ES-I3 (cell line): ENCODE data around the gene RBP4.
A peak's percentile ranks its signal among the peaks of the same experiment; 100 is the strongest.

ENCODE experiments used
- H3K36me3 ChIP-seq: 2 replicates; pipeline ENCODE4 v1.6.1; 2013; ENCODE audit warnings: mild to moderate bottlenecking, low read length, control low read depth, moderate library complexity; ENCODE audit not compliant: insufficient read depth
- H3K4me1 ChIP-seq: 2 replicates; pipeline ENCODE4 v1.6.1; 2013; ENCODE audit warnings: mild to moderate bottlenecking, control low read depth, low read length; ENCODE audit not compliant: insufficient read depth
- H3K9ac ChIP-seq: 2 replicates; pipeline ENCODE4 v1.6.1; 2013; ENCODE audit warnings: low read depth, mild to moderate bottlenecking, low read length, moderate library complexity
- H3K9me3 ChIP-seq: 2 replicates; pipeline ENCODE4 v1.6.1; 2013; ENCODE audit warnings: mild to moderate bottlenecking, low read length, moderate library complexity; ENCODE audit not compliant: control insufficient read depth, insufficient read depth

RBP4 gene

DNA sequence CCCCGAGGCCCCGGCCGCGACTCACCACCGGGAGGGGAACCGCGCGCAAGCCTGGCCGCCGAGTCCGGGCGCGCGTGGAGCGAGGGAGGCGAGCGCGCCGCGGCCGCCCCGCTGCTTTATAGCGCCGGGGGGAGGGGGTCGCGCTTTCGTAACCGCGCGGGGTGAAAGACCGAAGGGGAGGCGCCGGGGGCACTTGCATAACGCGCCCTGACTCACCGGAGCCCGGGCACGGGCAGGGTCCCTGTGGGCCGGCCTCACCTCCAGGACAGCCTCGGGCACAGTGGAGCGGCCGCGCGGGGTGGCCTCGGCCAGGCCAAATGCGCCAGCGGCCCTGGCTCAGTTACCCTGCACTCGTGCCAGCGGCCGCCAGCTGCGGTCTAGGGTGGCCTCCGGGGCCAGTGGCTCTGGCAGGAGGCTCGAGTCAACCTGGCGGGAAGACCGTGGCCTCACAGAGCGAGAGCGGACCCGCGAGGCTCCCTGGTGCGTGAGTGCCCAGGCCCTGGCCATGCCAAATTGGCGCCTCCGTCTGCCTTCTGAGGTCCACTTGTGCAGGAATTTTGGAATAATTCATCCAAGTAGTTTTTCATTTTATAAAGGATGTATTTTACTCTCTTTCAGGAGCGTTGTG, at the start of gene RBP4:
TSS of gene RBP4 (minus strand) at position 90 of the 628 bp plus-strand sequence. CDS start 207 bp downstream, outside the sequence.
- Histone ChIP-seq H3K9ac (peak within 1 kb of the TSS; percentile 51), H3K36me3 (no peaks in the 10 kb centered on the region), H3K9me3 (no peaks in the 10 kb centered on the region), H3K4me1 (no peaks in the 10 kb centered on the region)

DNA sequence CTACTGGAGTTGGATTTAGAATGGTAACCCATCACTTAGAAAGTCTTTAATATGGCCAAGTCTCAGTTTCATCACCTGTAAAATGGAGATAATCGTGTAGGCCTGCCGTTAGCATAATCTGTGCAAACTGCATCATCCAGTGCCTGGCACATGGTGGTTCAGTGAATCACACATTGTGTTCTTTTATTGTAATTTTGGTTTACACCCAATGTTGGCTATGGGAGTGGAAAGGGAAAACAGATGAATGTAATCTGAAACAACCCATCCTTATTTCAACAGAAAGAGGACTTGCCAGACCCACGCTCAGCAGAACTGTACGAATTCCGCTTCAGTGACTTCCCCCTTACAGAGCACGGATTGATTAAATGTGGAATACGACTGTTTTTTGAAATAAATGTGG, 38.8 kb upstream of the RBP4 start:
- H3K9ac ChIP-seq: no peak overlapping the region
- no peaks in the 10 kb centered on the region for H3K4me1 ChIP-seq
- H3K36me3 ChIP-seq: no peaks in the 10 kb centered on the region
- no peaks in the 10 kb centered on the region for H3K9me3 ChIP-seq

DNA sequence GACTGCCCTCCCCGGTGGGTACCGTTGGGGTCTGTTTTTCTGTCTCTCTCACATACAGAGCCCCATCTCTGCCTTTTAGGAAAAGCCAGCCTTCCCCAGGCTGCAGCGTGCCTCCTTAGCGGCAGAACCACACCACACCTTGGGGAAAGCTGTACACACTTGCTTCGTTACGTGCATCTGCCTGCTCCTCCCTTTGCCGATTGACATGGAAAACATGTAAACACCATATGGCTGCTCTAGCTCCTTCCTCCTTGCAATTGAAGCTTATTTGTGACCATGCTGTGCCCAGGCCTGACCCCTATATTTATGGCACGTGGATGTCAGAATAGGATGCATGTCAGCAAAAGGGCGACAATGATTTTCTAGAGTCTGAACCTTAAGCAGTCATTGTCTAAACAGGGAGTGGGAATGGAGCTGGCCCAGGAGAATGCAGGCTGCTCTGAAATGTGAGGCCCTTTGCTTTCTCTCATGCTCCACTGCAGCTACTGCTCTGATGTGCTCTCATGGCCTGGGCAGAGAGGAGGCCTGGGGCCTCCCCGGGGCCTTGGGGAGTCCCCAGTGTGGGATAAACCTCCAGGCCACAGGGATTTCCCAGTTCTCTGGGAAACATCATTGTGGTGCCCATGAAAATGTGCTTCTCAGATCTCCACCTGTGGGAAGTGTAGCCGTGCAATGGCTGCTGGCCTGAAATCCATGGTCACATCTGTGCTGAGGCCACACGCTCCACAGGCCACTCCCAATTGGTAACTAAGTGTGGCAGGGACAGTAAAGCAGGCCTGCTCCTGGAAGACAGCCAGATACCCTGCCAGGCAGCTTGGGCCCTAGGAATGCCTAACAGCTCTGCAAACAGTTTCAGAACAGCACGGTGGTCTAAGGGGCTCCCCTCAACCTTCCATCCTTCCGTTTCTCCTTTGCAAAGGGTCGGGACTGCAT, 29.9 kb upstream of the RBP4 start:
- Histone ChIP-seq H3K36me3 (no peaks in the 10 kb centered on the region), H3K9me3 (no peaks in the 10 kb centered on the region), H3K9ac (no peak overlapping the region), H3K4me1 (no peaks in the 10 kb centered on the region)

DNA sequence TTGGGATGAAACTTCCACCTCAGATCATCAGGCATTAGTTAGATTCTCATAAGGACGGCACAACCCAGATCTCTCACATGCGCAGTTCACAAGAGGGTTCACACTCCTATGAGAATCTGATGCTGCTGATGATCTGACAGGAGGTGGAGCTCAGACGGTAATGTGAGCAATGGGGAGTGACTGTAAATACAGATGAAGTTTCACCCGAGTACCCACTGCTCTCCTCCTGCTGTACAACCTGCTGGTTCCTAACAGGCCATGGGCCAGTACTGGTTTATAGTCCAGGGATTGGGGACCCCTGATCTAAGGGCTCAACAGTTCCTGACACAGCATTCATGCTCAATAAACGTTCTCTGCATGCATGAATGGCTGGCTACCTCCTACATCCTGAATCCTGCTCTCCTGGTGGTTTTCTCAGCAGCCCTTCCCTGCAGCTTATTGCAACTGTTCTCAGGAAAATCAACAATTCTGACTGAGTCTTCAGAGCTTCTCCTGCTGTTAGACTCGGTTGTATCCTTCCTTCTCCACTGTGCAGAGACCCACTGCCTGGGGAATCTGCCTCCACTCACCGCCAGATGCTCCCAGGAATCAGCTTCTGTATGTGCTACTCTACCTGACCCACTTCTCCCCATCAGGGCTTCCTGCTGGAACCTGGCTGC, 28.7 kb upstream of the RBP4 start:
- Histone ChIP-seq H3K9ac (no peak overlapping the region), H3K4me1 (no peaks in the 10 kb centered on the region), H3K9me3 (no peaks in the 10 kb centered on the region), H3K36me3 (no peaks in the 10 kb centered on the region)

DNA sequence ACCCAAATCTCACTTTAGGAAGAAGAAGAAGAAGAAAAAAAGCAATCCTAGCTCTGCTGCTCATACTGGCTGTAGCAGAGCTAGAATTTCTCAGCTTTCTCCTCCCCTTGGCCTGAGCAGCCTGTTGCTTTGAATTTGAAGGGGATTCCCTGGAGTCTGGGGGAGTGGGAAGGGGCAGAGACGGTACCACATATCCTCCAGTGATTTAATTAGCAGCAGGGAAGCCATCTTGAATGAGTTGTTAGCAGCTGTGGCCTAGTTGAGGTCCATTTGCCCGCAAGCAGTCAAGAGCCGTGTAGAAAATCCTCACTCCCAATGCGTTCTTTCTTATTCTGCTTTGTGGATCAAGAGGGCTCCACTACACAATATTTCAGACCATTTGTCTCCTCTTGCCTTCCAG, 27.8 kb upstream of the RBP4 start:
- Histone ChIP-seq H3K36me3 (no peaks in the 10 kb centered on the region), H3K9ac (no peak overlapping the region), H3K9me3 (no peaks in the 10 kb centered on the region), H3K4me1 (no peaks in the 10 kb centered on the region)

DNA sequence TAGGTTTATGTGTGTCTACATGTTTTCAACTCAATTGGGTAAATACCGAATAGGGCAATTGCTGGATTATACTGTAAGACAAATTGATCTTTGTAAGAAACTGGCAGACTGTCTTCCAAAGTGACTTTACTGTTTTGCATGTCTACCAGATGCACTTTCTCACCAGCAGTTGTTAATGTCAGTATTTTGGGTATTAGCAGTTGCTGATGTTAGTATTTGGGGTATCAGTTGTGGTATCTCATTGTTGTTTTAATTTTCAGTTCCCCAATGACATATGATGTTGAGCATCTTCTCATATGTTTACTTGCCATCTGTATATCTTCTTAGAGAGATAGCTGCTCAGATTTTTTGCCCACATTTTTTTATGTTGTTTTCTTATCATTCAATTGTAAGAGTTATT, 21.9 kb upstream of the RBP4 start:
- Histone ChIP-seq H3K9me3 (no peaks in the 10 kb centered on the region), H3K36me3 (no peaks in the 10 kb centered on the region), H3K9ac (no peak overlapping the region), H3K4me1 (no peaks in the 10 kb centered on the region)

DNA sequence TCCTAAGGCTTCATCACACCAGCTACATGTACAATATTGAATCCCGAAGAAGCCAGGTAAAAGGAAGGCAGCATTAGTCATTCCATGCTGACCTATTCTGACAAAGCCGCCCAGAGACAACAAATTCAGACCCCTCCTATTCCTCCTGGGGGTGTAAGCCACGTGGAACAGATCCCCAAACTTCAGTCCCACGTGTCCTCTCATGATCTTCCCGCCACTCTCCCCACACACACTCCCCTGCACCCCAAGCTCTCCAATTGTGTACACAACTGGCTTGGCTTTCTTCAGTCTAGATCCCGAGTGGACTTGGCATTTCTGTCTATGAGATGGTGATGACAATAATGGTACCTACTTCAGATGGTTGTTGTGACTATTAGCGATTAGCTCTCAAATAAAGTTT, 19.9 kb upstream of the RBP4 start:
- Histone ChIP-seq H3K9ac (no peak overlapping the region), H3K9me3 (no peaks in the 10 kb centered on the region), H3K4me1 (peaks cover 4% of the 10 kb centered on the region; the same call in 1 of the 2 replicates), H3K36me3 (no peaks in the 10 kb centered on the region)

DNA sequence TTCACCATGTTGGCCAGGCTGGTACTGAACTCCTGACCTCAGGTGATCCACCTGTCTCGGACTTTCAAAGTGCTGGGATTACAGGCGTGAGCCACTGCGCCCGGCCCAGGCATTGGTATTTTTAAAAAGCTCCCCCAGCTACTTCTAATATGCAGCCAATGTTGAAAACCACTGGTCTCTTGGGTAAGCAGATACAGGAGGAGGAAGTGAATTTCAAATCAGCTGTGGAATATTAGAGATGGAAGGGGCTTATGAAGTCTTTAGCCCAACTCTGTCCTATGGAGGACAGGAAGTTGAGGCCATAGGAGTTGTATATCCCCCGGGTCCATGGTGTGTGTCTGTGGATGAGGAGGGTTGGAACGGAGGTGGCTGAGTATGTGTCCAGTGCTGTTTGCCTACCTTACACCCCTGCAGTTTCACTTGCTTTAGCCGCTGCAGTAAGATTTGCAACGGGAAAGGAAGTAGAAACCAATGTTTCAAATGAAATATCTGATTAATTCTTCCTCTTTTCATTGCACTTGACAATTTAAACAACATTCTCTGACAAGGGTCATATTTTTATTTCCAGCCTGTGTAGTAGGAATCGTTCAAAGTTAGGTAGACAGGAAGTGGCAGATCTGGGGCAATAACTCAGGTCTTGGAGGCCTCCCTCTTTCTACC, 14.7 kb upstream of the RBP4 start:
- Histone ChIP-seq H3K9me3 (no peaks in the 10 kb centered on the region), H3K9ac (no peak overlapping the region)

DNA sequence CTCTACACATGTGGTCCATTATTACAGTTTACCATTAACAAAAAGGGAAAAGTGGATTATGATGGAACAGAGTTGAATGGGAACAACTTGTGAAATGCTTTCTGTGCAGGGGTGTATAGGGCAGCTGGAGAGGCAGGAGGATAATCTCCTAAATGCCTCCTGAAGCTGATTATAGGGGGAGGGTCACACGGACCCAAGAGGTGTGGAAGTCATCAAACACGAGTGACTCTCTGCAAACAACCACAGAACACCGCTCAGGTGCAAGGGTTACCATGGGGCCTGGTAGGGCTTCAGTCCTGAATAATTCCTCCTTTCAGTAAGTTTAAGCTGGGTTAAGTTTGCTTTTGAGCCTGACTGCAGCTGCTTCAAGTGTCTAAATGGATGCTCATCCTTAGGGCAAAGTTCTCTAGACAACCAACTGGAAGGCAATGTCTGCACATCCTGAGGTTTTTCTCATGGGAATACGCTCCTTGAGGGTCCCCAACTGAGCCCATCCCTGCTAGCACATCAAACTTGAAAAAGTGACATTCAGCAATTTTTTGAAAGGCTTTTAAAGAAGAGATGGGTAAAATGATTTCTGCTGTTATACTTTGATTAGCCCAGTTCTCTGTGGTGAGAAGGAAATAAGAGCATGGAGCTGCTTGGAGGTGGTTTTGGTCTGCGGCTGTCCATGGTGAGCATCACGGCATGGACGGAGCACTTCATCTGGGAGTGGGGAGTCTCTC, 13.2 kb upstream of the RBP4 start:
- H3K4me1 ChIP-seq: peaks cover 4% of the 10 kb centered on the region; the same call in 1 of the 2 replicates
- no peak overlapping the region for H3K9ac ChIP-seq
- no peaks in the 10 kb centered on the region for H3K9me3 ChIP-seq
- H3K36me3 ChIP-seq: no peaks in the 10 kb centered on the region

More for the DNA sequence above, 14.7 kb upstream of the RBP4 start:
- peaks cover 4% of the 10 kb centered on the region; the same call in 1 of the 2 replicates for H3K4me1 ChIP-seq
- H3K36me3 ChIP-seq: no peaks in the 10 kb centered on the region

DNA sequence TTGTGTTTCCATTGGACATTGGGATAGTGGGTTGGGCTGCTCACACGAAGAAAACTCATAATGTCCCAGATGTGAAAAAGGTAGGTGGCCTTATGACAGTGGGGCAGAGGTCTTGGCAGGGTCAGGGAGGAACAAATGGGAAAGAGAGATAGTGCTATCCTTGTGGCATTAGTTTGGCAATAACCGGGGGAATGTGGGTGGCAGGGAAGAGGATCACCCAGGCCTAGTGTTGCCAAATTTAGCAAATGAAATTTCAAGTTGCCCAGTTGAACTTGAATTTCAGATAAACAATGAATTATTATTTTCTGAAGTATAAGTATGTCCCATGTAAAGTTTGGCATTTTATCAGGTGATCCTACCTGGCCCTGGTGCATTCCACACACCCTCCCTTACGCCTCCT, 12.1 kb upstream of the RBP4 start:
- Histone ChIP-seq H3K9me3 (no peaks in the 10 kb centered on the region), H3K4me1 (peaks cover 4% of the 10 kb centered on the region; the same call in 1 of the 2 replicates), H3K36me3 (no peaks in the 10 kb centered on the region), H3K9ac (no peak overlapping the region)

DNA sequence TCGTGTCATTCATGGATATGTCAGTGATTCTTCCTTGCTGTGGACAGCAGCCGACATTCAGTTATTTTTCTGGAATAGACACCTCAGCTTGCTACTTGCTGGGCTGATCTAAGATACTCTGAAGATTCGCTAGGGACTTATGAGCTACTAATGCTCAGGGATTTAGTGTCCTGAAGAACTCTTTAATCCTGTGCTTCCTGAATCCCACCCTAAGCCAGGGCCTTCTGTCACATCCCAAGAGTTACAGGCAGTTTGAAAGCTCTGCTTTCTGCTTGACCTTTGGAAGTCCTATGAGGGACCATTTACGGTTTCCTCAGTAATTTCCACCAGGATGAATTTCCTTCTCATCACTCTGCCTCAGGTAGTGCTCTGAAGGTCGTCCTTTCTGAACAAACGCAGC, 11.3 kb upstream of the RBP4 start, which contains the start of gene PDE6C:
TSS of gene PDE6C (plus strand) at position 227 of the 400 bp plus-strand sequence. CDS start 189 bp downstream, outside the sequence.
- no peaks in the 10 kb centered on the region for H3K36me3 ChIP-seq
- H3K4me1 ChIP-seq: peaks cover 4% of the 10 kb centered on the region; the same call in 1 of the 2 replicates
- no peaks in the 10 kb centered on the region for H3K9me3 ChIP-seq
- H3K9ac ChIP-seq: no peak within 1 kb of the TSS

DNA sequence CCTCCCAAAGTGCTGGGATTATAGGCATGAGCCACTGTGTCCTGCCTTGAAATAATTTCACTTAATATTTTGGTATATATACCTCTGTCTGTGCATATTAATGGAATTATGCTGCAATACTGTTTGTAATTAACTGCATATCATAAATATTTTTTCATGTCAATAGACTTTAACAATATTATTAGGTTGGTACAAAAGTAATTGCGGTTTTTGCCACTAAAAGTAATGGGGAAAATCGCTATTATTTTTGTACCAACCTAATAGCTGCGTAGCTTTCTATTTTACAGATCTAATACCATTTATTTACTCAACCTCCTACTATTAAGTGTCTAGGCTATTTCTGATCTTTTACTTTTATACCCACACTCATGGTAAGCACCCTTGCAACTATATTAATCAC, 7.4 kb upstream of the RBP4 start:
- no peaks in the 10 kb centered on the region for H3K4me1 ChIP-seq
- H3K9ac ChIP-seq: no peak overlapping the region
- no peaks in the 10 kb centered on the region for H3K36me3 ChIP-seq
- no peaks in the 10 kb centered on the region for H3K9me3 ChIP-seq

DNA sequence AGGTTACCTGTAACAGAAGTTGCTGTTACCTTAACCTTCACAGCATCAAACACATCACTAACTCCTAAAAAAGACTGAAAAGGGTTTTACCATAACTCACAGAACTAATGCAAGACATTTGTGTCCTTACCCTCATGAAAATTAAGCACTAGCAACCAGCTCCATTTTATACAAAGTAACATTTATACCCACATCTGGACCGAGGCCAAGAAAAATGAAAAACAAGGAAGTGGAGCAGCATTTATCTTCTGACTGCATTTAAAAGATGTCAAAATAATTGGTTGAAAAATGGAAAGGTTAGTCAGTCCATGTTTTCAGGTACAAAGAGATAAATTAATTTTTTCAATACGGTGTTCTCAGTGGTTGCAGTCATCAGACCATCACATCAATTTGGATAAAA, 3.1 kb upstream of the RBP4 start:
- H3K36me3 ChIP-seq: no peaks in the 10 kb centered on the region
- no peak overlapping the region for H3K9ac ChIP-seq
- H3K9me3 ChIP-seq: no peaks in the 10 kb centered on the region
- H3K4me1 ChIP-seq: no peaks in the 10 kb centered on the region
